Thyroid gland (tissue), 4 donors: ENCODE measurements around the gene P2RX1. TPM values are rescaled to one million over a fixed set of nuclear protein-coding genes. Genes with fewer than 3 reads are reported as not detected.
A peak's percentile ranks its signal among the peaks of the same experiment; 100 is the strongest.

ENCODE experiments used
- DNase-seq, 2 donors: peaks; one replicate each; pipeline ENCODE4 v3.0.0-alpha.2; 2019
- H3K27ac ChIP-seq, 3 donors: fragments of 200-600 bp; sonication (generic); 1 replicate in 2 of 3; 2 replicates in 1 of 3; pipeline ENCODE4 v1.5.1; 2016 to 2019; ENCODE audit warnings: mild to moderate bottlenecking in 1 of 3, moderate library complexity in 1 of 3
- H3K27me3 ChIP-seq: fragments of 200-600 bp; sonication (generic); one replicate; pipeline ENCODE4 v1.5.1; 2019
- H3K36me3 ChIP-seq, 2 donors: fragments of 200-600 bp; sonication (generic); one replicate each; pipeline ENCODE4 v1.5.1; 2016 to 2019
- H3K4me1 ChIP-seq, 2 donors: fragments of 200-600 bp; sonication (generic); one replicate each; pipeline ENCODE4 v1.5.1; 2017 to 2019
- H3K4me3 ChIP-seq, 3 donors: fragments of 200-600 bp; sonication (generic); replicated peaks in 1 of 3; 1 replicate in 2 of 3; 2 replicates in 1 of 3; pipeline ENCODE4 v1.5.1; 2016; ENCODE audit warnings: mild to moderate bottlenecking in 1 of 3
- H3K9me3 ChIP-seq: fragments of 200-600 bp; sonication (generic); one replicate; pipeline ENCODE4 v1.5.1; 2017
- CTCF ChIP-seq, 6 experiments: fragments of 200-600 bp in 3 of 6; fragments of 450-650 bp in 3 of 6; sonication (generic) in 3 of 6; IDR thresholded peaks; one replicate each; pipeline ENCODE4 v1.5.1; 2016 to 2019; ENCODE audit warnings: antibody characterized with exemption in 6 of 6, mild to moderate bottlenecking in 2 of 6, inconsistent platforms in 1 of 6, moderate library complexity in 1 of 6
- POLR2A ChIP-seq, 2 donors: fragments of 450-650 bp; IDR thresholded peaks; one replicate each; pipeline ENCODE4 v1.6.1; 2017; ENCODE audit warnings: antibody characterized with exemption in 2 of 2, mild to moderate bottlenecking in 2 of 2, moderate library complexity in 1 of 2
- WGBS, 2 donors: methylation state at CpG; one replicate each; pipeline ENCODE4 v1.1.5; 2017; 5-methylcytosine and 5-hydroxymethylcytosine counted together
- intact Hi-C: fragments of 100-400 bp; cut with DNase I; formaldehyde crosslinking; loops from one replicate; pipeline ENCODE4 v1.15.1; 2023
- total RNA-seq, 4 donors: library from RNA; depleted of rRNA; stranded (reverse); fragments of >200 nt; gene quantifications; one replicate each; pipeline ENCODE4 v1.2.3, GENCODE V29; 2016

Gene P2RX1
- total RNA-seq, 4 donors from 2014 or later: 0.11 to 0.54 (median 0.21) TPM; not detected in 1

GRCh38 chr17:3866276-3866675 lies 50.0 kb downstream of the P2RX1 start:
- Histone ChIP-seq H3K27me3 (no peaks in the 10 kb centered on the region), H3K36me3 (peaks cover 0 to 3% of the 10 kb centered on the region in 2 donors), H3K4me1 (peaks cover 0 to 9% of the 10 kb centered on the region in 2 donors), H3K4me3 (no peak overlapping the region), H3K27ac (no peak overlapping the region), H3K9me3 (no peaks in the 10 kb centered on the region)
- intact Hi-C loops: loop anchor here (10.0 kb wide), 1 partner anchor 199 kb away; no protein-coding TSS in a partner anchor
- no peak for TF ChIP-seq POLR2A (IDR thresholded peaks at IDR 0.05)
- WGBS, 2 donors: 96 to 98% methylated on average over 18 to 21 of the region's 21 CpGs
- DNase-seq: no peak

- H3K27me3 ChIP-seq: no peaks in the 10 kb centered on the region
- WGBS, 2 donors: 26 to 64% methylated on average over 6 to 7 of the region's 8 CpGs
- peak; percentile 78 to 91 for DNase-seq
- no peak overlapping the region for H3K4me3 ChIP-seq
- H3K36me3 ChIP-seq: peaks cover 0 to 11% of the 10 kb centered on the region in 2 donors
- intact Hi-C loops: loop anchor here (10.0 kb wide), 1 partner anchor 200 kb away; no protein-coding TSS in a partner anchor
- H3K4me1 ChIP-seq: peaks cover 0 to 9% of the 10 kb centered on the region in 2 donors
- H3K27ac ChIP-seq: peak overlapping the region in 1 of 3 donors; percentile 45
- no peak for TF ChIP-seq CTCF (IDR thresholded peaks at IDR 0.05)
- TF ChIP-seq POLR2A (IDR thresholded peaks at IDR 0.05): no peak
- no peaks in the 10 kb centered on the region for H3K9me3 ChIP-seq
These were observed 51.1 kb downstream of the P2RX1 start for GRCh38 chr17:3865176-3865575.

GRCh38 chr17:3864534-3864933 lies 51.7 kb downstream of the P2RX1 start:
- no peak overlapping the region for H3K4me3 ChIP-seq
- H3K36me3 ChIP-seq: peaks cover 0 to 11% of the 10 kb centered on the region in 2 donors
- peaks cover 0 to 9% of the 10 kb centered on the region in 2 donors for H3K4me1 ChIP-seq
- H3K27ac ChIP-seq: peak overlapping the region in 1 of 3 donors; percentile 45
- 82 to 87% methylated on average over 10 of the region's 10 CpGs for WGBS, 2 donors
- no peak for DNase-seq
- no peaks in the 10 kb centered on the region for H3K9me3 ChIP-seq
- intact Hi-C loops: loop anchor here (5.0 to 10.0 kb wide), 2 partner anchors 48 to 200 kb away; no protein-coding TSS in a partner anchor
- H3K27me3 ChIP-seq: no peaks in the 10 kb centered on the region
- no peak for TF ChIP-seq POLR2A (IDR thresholded peaks at IDR 0.05)
- TF ChIP-seq CTCF (IDR thresholded peaks at IDR 0.05): no peak

GRCh38 chr17:3861761-3862681 lies 54.2 kb downstream of the P2RX1 start:
- Histone ChIP-seq H3K36me3 (peaks cover 0 to 11% of the 10 kb centered on the region in 2 donors), H3K4me1 (peaks cover 0 to 9% of the 10 kb centered on the region in 2 donors), H3K4me3 (no peak overlapping the region), H3K27me3 (no peaks in the 10 kb centered on the region), H3K27ac (no peak overlapping the region), H3K9me3 (no peaks in the 10 kb centered on the region)
- TF ChIP-seq POLR2A (IDR thresholded peaks at IDR 0.05) (no peak), CTCF (IDR thresholded peaks at IDR 0.05) (no peak)
- intact Hi-C loops: loop anchor here (5.0 to 10.0 kb wide), 2 partner anchors 50 to 203 kb away; no protein-coding TSS in a partner anchor
- WGBS, 2 donors: 85 to 86% methylated on average over 18 to 22 of the region's 28 CpGs
- no peak for DNase-seq

GRCh38 chr17:3860939-3861700 lies 55.1 kb downstream of the P2RX1 start:
- DNase-seq: no peak
- TF ChIP-seq POLR2A (IDR thresholded peaks at IDR 0.05): no peak
- no peak for TF ChIP-seq CTCF (IDR thresholded peaks at IDR 0.05)
- Histone ChIP-seq H3K36me3 (peaks cover 0 to 11% of the 10 kb centered on the region in 2 donors), H3K4me1 (peaks cover 0 to 9% of the 10 kb centered on the region in 2 donors), H3K27ac (no peak overlapping the region), H3K4me3 (no peak overlapping the region), H3K9me3 (no peaks in the 10 kb centered on the region), H3K27me3 (no peaks in the 10 kb centered on the region)
- WGBS, 2 donors: 94 to 95% methylated on average over 17 to 30 of the region's 30 CpGs
- intact Hi-C loops: loop anchor here (5.0 to 10.0 kb wide), 2 partner anchors 51 to 204 kb away; no protein-coding TSS in a partner anchor
